WTC11 (cell line): ENCODE data around the gene KBTBD7. TPM values are rescaled to one million over a fixed set of nuclear protein-coding genes. Genes with fewer than 3 reads are reported as not detected.

Source experiments
- ATAC-seq: fragments of 200-7000 bp; cut with Tn5 transposase; 2 replicates; pipeline ENCODE4 v1.10.0; 2021; ENCODE audit warnings: mild to moderate bottlenecking, moderate library complexity
- CTCF ChIA-PET: fragments of 300-600 bp; sonication (Branson Sonifier 250); formaldehyde crosslinking; loops from one replicate; lab custom pipeline; 2021; ENCODE audit warnings: antibody characterized with exemption; lab: Charles Lee
- POLR2A ChIA-PET: fragments of 350-600 bp; sonication (Branson Sonifier 250); formaldehyde crosslinking; loops from one replicate; lab custom pipeline; 2021; ENCODE audit warnings: antibody characterized with exemption; lab: Charles Lee
- DNase-seq: peaks from one replicate; pipeline ENCODE4 v3.0.0; 2021; ENCODE audit warnings: low spot score
- H3K27ac Mint-ChIP-seq: 2 replicates; pipeline ENCODE4 v1.8.0; 2021; ENCODE audit warnings: mixed read lengths
- H3K27me3 Mint-ChIP-seq: 2 replicates; pipeline ENCODE4 v1.8.0; 2021; ENCODE audit warnings: low read depth, mild to moderate bottlenecking, moderate library complexity, mixed read lengths
- H3K36me3 Mint-ChIP-seq: 2 replicates; pipeline ENCODE4 v1.8.0; 2021; ENCODE audit warnings: mixed read lengths
- H3K4me1 Mint-ChIP-seq: 2 replicates; pipeline ENCODE4 v1.8.0; 2022; ENCODE audit warnings: mixed read lengths
- H3K4me3 Mint-ChIP-seq: 2 replicates; pipeline ENCODE4 v1.8.0; 2021; ENCODE audit warnings: mild to moderate bottlenecking, moderate library complexity, mixed read lengths
- H3K9me3 Mint-ChIP-seq: 2 replicates; pipeline ENCODE4 v1.8.0; 2021; ENCODE audit warnings: mixed read lengths
- ARID4B ChIP-seq: sonication (generic); formaldehyde crosslinking; IDR thresholded peaks from 2 replicates; pipeline ENCODE4 v1.8.0; 2023; ENCODE audit warnings: missing genetic modification reagents, mild to moderate bottlenecking, borderline replicate concordance
- ATF1 ChIP-seq: sonication (generic); formaldehyde crosslinking; IDR thresholded peaks from 2 replicates; pipeline ENCODE4 v1.8.1; 2023; ENCODE audit warnings: mild to moderate bottlenecking, moderate library complexity, missing genetic modification reagents
- CREB1 ChIP-seq: sonication (generic); formaldehyde crosslinking; IDR thresholded peaks from 2 replicates; pipeline ENCODE4 v1.8.0; 2023; ENCODE audit warnings: mild to moderate bottlenecking, missing genetic modification reagents
- ELF4 ChIP-seq: sonication (generic); formaldehyde crosslinking; IDR thresholded peaks from 2 replicates; pipeline ENCODE4 v1.8.1; 2022; ENCODE audit warnings: low read depth, mild to moderate bottlenecking, moderate library complexity, missing genetic modification reagents
- MYBL2 ChIP-seq: sonication (generic); formaldehyde crosslinking; IDR thresholded peaks from 2 replicates; pipeline ENCODE4 v1.8.1; 2023; ENCODE audit warnings: mild to moderate bottlenecking, moderate library complexity, missing genetic modification reagents
- NR2C2 ChIP-seq: sonication (generic); formaldehyde crosslinking; IDR thresholded peaks from 2 replicates; pipeline ENCODE4 v1.8.0; 2022; ENCODE audit warnings: mild to moderate bottlenecking, missing genetic modification reagents
- PRDM15 ChIP-seq: sonication (generic); formaldehyde crosslinking; IDR thresholded peaks from 2 replicates; pipeline ENCODE4 v1.8.0; 2022; ENCODE audit warnings: missing genetic modification reagents
- TEAD1 ChIP-seq: sonication (generic); formaldehyde crosslinking; IDR thresholded peaks from 2 replicates; pipeline ENCODE4 v1.8.0; 2022; ENCODE audit warnings: mild to moderate bottlenecking, missing genetic modification reagents
- TEAD4 ChIP-seq: sonication (generic); formaldehyde crosslinking; IDR thresholded peaks from 2 replicates; pipeline ENCODE4 v1.8.0; 2022; ENCODE audit warnings: mild to moderate bottlenecking, missing genetic modification reagents
- ZSCAN18 ChIP-seq: fragments of 250-450 bp; sonication (Bioruptor Pico); IDR thresholded peaks from 2 replicates; pipeline ENCODE4 v2.1.2; 2022; ENCODE audit warnings: mild to moderate bottlenecking, moderate library complexity
- total RNA-seq: library from RNA; stranded (reverse); gene quantifications from 3 replicates; pipeline ENCODE4 v1.2.3, GENCODE V29; 2021
- TF ChIP-seq, protein P1 (sequence below): fragments of 200-600 bp; IDR thresholded peaks from 2 replicates; pipeline ENCODE4 v1.8.0; 2022; ENCODE audit warnings: antibody characterized with exemption
- TF ChIP-seq, protein P2 (sequence below): fragments of 250-450 bp; sonication (Bioruptor Pico); IDR thresholded peaks from 2 replicates; pipeline ENCODE4 v1.9.0; 2021; ENCODE audit warnings: mild to moderate bottlenecking
- TF ChIP-seq, protein P3 (sequence below): fragments of 250-450 bp; sonication (Bioruptor Pico); IDR thresholded peaks from 2 replicates; pipeline ENCODE4 v1.9.0; 2021; ENCODE audit warnings: moderate library complexity, mild to moderate bottlenecking, inconsistent platforms, borderline replicate concordance

KBTBD7 gene
- total RNA-seq, 1 experiment from 2014 or later: 15.7 TPM

GRCh38 chr13:41199526-41199925 is 5.2 kb upstream of the KBTBD7 start:
- POLR2A ChIA-PET: no interaction called here
- H3K27me3 Mint-ChIP-seq: no peaks in the 10 kb centered on the region
- TF ChIP-seq PRDM15 (CRISPR knock-in tag): no peak
- no peak for TF ChIP-seq ATF1 (CRISPR knock-in tag)
- no peak for TF ChIP-seq TEAD4 (CRISPR knock-in tag)
- TF ChIP-seq, protein P1, sequence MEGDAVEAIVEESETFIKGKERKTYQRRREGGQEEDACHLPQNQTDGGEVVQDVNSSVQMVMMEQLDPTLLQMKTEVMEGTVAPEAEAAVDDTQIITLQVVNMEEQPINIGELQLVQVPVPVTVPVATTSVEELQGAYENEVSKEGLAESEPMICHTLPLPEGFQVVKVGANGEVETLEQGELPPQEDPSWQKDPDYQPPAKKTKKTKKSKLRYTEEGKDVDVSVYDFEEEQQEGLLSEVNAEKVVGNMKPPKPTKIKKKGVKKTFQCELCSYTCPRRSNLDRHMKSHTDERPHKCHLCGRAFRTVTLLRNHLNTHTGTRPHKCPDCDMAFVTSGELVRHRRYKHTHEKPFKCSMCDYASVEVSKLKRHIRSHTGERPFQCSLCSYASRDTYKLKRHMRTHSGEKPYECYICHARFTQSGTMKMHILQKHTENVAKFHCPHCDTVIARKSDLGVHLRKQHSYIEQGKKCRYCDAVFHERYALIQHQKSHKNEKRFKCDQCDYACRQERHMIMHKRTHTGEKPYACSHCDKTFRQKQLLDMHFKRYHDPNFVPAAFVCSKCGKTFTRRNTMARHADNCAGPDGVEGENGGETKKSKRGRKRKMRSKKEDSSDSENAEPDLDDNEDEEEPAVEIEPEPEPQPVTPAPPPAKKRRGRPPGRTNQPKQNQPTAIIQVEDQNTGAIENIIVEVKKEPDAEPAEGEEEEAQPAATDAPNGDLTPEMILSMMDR: no peak
- TF ChIP-seq, protein P2, sequence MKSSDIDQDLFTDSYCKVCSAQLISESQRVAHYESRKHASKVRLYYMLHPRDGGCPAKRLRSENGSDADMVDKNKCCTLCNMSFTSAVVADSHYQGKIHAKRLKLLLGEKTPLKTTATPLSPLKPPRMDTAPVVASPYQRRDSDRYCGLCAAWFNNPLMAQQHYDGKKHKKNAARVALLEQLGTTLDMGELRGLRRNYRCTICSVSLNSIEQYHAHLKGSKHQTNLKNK (CRISPR knock-in tag): no peak
- TF ChIP-seq, protein P3, sequence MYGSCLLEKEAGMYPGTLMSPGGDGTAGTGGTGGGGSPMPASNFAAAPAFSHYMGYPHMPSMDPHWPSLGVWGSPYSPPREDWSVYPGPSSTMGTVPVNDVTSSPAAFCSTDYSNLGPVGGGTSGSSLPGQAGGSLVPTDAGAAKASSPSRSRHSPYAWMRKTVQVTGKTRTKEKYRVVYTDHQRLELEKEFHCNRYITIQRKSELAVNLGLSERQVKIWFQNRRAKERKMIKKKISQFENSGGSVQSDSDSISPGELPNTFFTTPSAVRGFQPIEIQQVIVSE: no peak
- no peak for TF ChIP-seq ELF4 (CRISPR knock-in tag)
- no peak for TF ChIP-seq TEAD1 (CRISPR knock-in tag)
- no peak for TF ChIP-seq ARID4B (CRISPR knock-in tag)
- TF ChIP-seq NR2C2: no peak
- TF ChIP-seq ZSCAN18 (CRISPR knock-in tag): no peak
- TF ChIP-seq, all 79 proteins: peak for 0
- 0 out of 2 replicates have a peak, but pooled peaks cover 2% of the 10 kb centered on the region for H3K4me1 Mint-ChIP-seq
- no peaks in the 10 kb centered on the region for H3K9me3 Mint-ChIP-seq
- H3K36me3 Mint-ChIP-seq: no peaks in the 10 kb centered on the region
- no peak overlapping the region for H3K27ac Mint-ChIP-seq
- ATAC-seq (no peak), DNase-seq (no peak)
- no peak overlapping the region for H3K4me3 Mint-ChIP-seq
- CTCF ChIA-PET: no interaction called here

- CTCF ChIA-PET: no interaction called here
- POLR2A ChIA-PET: interaction anchor here (0.6 kb wide), 1 partner anchor 22 kb away, joined by 3 read pairs; no protein-coding TSS in a partner anchor
- no peaks in the 10 kb centered on the region for H3K27me3 Mint-ChIP-seq
- ATAC-seq (no peak), DNase-seq (no peak)
- TF ChIP-seq MYBL2 (no peak), CREB1 (CRISPR knock-in tag) (no peak)
- no peak overlapping the region for H3K27ac Mint-ChIP-seq
- 0 out of 2 replicates have a peak, but pooled peaks cover 2% of the 10 kb centered on the region for H3K4me1 Mint-ChIP-seq
- no peaks in the 10 kb centered on the region for H3K9me3 Mint-ChIP-seq
- no peaks in the 10 kb centered on the region for H3K36me3 Mint-ChIP-seq
- no peak overlapping the region for H3K4me3 Mint-ChIP-seq
These were observed 4.7 kb upstream of the KBTBD7 start for GRCh38 chr13:41199079-41199478.
